ENCODE data around the gene PAFAH1B1. TPM values are rescaled to one million over a fixed set of nuclear protein-coding genes. Genes with fewer than 3 reads are reported as not detected.
A peak's percentile ranks its signal among the peaks of the same experiment; 100 is the strongest.

PAFAH1B1 gene
- total RNA-seq, 1 experiment from 2014 or later = 210 TPM

- intact Hi-C loops (cut with micrococcal nuclease; ENCODE audit: unreplicated experiment) = no loop called here
- H3K36me3 ChIP-seq (ENCODE audit: insufficient read depth, low read length, poor library complexity, severe bottlenecking) = no peaks in the 10 kb centered on the region
These were observed 130.1 kb downstream of the PAFAH1B1 start for GRCh38 chr17:2723505-2723996.

GRCh38 chr17:2723997-2724783 lies 130.7 kb downstream of the PAFAH1B1 start:
- no peak for TF ChIP-seq EZH2 (IDR thresholded peaks at IDR 0.05; ENCODE audit: borderline replicate concordance, low read depth, low read length, poor library complexity, severe bottlenecking)
- TF ChIP-seq CTCF (conservative IDR thresholded peaks at IDR 0.05; ENCODE audit: low read depth, low read length) = no peak
- CTCF ChIA-PET = no interaction called here
- H3K36me3 ChIP-seq (ENCODE audit: insufficient read depth, low read length, poor library complexity, severe bottlenecking) = no peaks in the 10 kb centered on the region
- BruUV-seq (replicated peaks) = no TSS peak
- no peaks in the 10 kb centered on the region for H3K9me3 ChIP-seq (ENCODE audit: low read depth, low read length, poor library complexity, severe bottlenecking)
- POLR2A ChIA-PET (ENCODE audit: low non-redundant PET) = no interaction called here
- H3K4me3 ChIP-seq (ENCODE audit: low read depth, low read length, poor library complexity, severe bottlenecking) = peak overlapping the region; percentile 23
- intact Hi-C loops (cut with micrococcal nuclease; ENCODE audit: unreplicated experiment) = no loop called here
- no peak overlapping the region for H3K27ac ChIP-seq (ENCODE audit: low read depth, low read length, poor library complexity, severe bottlenecking)
- peak; percentile 39 for DNase-seq (ENCODE audit: low spot score)
- peaks cover 29% of the 10 kb centered on the region for H3K27me3 ChIP-seq (replicated peaks; ENCODE audit: insufficient read depth, low read depth, low read length, poor library complexity)
- no peaks in the 10 kb centered on the region for H3K4me1 ChIP-seq (ENCODE audit: insufficient read depth, low read length, poor library complexity, severe bottlenecking)

More at GRCh38 chr17:2723505-2723996, 130.1 kb downstream of the PAFAH1B1 start:
- BruUV-seq (replicated peaks) = no TSS peak
- H3K27ac ChIP-seq (ENCODE audit: low read depth, low read length, poor library complexity, severe bottlenecking) = no peak overlapping the region
- H3K27me3 ChIP-seq (replicated peaks; ENCODE audit: insufficient read depth, low read depth, low read length, poor library complexity) = peaks cover 29% of the 10 kb centered on the region
- peak; percentile 25 for DNase-seq (ENCODE audit: low spot score)
- no peaks in the 10 kb centered on the region for H3K9me3 ChIP-seq (ENCODE audit: low read depth, low read length, poor library complexity, severe bottlenecking)
- H3K4me1 ChIP-seq (ENCODE audit: insufficient read depth, low read length, poor library complexity, severe bottlenecking) = no peaks in the 10 kb centered on the region
- H3K4me3 ChIP-seq (ENCODE audit: low read depth, low read length, poor library complexity, severe bottlenecking) = no peak overlapping the region
- CTCF ChIA-PET = no interaction called here
- TF ChIP-seq EZH2 (IDR thresholded peaks at IDR 0.05; ENCODE audit: borderline replicate concordance, low read depth, low read length, poor library complexity, severe bottlenecking) = no peak
- no peak for TF ChIP-seq CTCF (conservative IDR thresholded peaks at IDR 0.05; ENCODE audit: low read depth, low read length)
- POLR2A ChIA-PET (ENCODE audit: low non-redundant PET) = no interaction called here

- intact Hi-C loops (cut with micrococcal nuclease; ENCODE audit: unreplicated experiment) = no loop called here
- Histone ChIP-seq H3K4me1 (ENCODE audit: insufficient read depth, low read length, poor library complexity, severe bottlenecking) (no peaks in the 10 kb centered on the region), H3K27ac (ENCODE audit: low read depth, low read length, poor library complexity, severe bottlenecking) (no peak overlapping the region), H3K36me3 (ENCODE audit: insufficient read depth, low read length, poor library complexity, severe bottlenecking) (no peaks in the 10 kb centered on the region), H3K27me3 (replicated peaks; ENCODE audit: insufficient read depth, low read depth, low read length, poor library complexity) (peaks cover 29% of the 10 kb centered on the region), H3K4me3 (ENCODE audit: low read depth, low read length, poor library complexity, severe bottlenecking) (no peak overlapping the region), H3K9me3 (ENCODE audit: low read depth, low read length, poor library complexity, severe bottlenecking) (no peaks in the 10 kb centered on the region)
- POLR2A ChIA-PET (ENCODE audit: low non-redundant PET) = no interaction called here
- peak; percentile 71 for DNase-seq (ENCODE audit: low spot score)
- TF ChIP-seq EZH2 (IDR thresholded peaks at IDR 0.05; ENCODE audit: borderline replicate concordance, low read depth, low read length, poor library complexity, severe bottlenecking) = no peak
- peak; percentile 12; the same call in 1 of the 2 replicates for TF ChIP-seq CTCF (conservative IDR thresholded peaks at IDR 0.05; ENCODE audit: low read depth, low read length)
- BruUV-seq (replicated peaks) = no TSS peak
- CTCF ChIA-PET = no interaction called here
These were observed 131.3 kb downstream of the PAFAH1B1 start for GRCh38 chr17:2724784-2725164.

All from A673 (cell line).